Measurements from ENCODE around the gene KDM2A.

DNA sequence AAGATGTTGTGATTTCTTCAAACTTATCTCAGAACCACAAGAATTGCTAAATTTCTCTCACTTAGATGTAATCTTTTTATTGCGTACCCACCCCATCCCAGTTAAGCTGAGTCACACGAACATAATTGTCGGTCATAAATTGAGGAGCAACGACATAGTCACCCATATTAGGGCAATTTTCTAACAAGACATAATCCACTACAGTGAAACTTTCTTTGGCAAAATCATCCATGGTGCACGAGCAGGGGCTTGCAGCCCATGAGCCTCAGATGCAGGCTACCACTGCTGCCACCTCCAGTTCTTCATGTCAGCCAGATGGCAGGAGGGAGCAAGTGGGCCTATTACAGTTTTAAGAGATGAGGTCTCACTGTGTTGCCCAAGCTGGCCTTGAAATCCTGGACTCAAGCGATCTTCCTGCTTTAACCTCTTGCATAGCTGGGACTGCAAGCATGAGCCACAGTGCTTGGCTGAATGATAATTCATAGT lies 77.0 kb downstream of the KDM2A start:
- TF ChIP-seq EZH2 (IDR thresholded peaks at IDR 0.05; ENCODE audit: borderline replicate concordance, insufficient read depth, low read depth, low read length, poor library complexity, severe bottlenecking): no peak
- TF ChIP-seq, protein P1, sequence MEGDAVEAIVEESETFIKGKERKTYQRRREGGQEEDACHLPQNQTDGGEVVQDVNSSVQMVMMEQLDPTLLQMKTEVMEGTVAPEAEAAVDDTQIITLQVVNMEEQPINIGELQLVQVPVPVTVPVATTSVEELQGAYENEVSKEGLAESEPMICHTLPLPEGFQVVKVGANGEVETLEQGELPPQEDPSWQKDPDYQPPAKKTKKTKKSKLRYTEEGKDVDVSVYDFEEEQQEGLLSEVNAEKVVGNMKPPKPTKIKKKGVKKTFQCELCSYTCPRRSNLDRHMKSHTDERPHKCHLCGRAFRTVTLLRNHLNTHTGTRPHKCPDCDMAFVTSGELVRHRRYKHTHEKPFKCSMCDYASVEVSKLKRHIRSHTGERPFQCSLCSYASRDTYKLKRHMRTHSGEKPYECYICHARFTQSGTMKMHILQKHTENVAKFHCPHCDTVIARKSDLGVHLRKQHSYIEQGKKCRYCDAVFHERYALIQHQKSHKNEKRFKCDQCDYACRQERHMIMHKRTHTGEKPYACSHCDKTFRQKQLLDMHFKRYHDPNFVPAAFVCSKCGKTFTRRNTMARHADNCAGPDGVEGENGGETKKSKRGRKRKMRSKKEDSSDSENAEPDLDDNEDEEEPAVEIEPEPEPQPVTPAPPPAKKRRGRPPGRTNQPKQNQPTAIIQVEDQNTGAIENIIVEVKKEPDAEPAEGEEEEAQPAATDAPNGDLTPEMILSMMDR (IDR thresholded peaks at IDR 0.05): no peak

Data from B cell (primary cell).